K562 (cell line): ENCODE results near the gene ZNF432. TPM values are rescaled to one million over a fixed set of nuclear protein-coding genes. Genes with fewer than 3 reads are reported as not detected.

Source experiments
- CTBP1 ChIP-seq: fragments of 450-650 bp; IDR thresholded peaks from 2 replicates; pipeline ENCODE4 v1.6.1; 2016; ENCODE audit warnings: borderline replicate concordance
- GABPB1 ChIP-seq: sonication (generic); formaldehyde crosslinking; IDR thresholded peaks from 2 replicates; pipeline ENCODE4 v1.8.0; 2022; ENCODE audit warnings: mild to moderate bottlenecking, missing genetic modification reagents
- HLTF ChIP-seq: fragments of 450-650 bp; IDR thresholded peaks from 2 replicates; pipeline ENCODE4 v1.6.1; 2016
- POLR3A ChIP-seq: IDR thresholded peaks from 2 replicates; pipeline ENCODE4 v1.6.1; 2011; ENCODE audit warnings: borderline replicate concordance, mild to moderate bottlenecking, moderate library complexity; ENCODE audit not compliant: insufficient read length, insufficient read depth; ENCODE audit errors: extremely low read depth
- RFX1 ChIP-seq: fragments of 450-650 bp; IDR thresholded peaks from 2 replicates; pipeline ENCODE4 v1.6.1; 2016; ENCODE audit warnings: mild to moderate bottlenecking, moderate library complexity
- SRSF1 ChIP-seq: fragments of 200-400 bp; formaldehyde crosslinking; IDR thresholded peaks from 2 replicates; pipeline ENCODE4 v1.6.1; 2017; ENCODE audit warnings: mild to moderate bottlenecking, low read depth, low read length, moderate library complexity
- TCF7L2 ChIP-seq: fragments of 150-350 bp; IDR thresholded peaks from 2 replicates; pipeline ENCODE4 v1.6.1; 2016; ENCODE audit warnings: low read depth, mild to moderate bottlenecking, low read length, moderate library complexity
- VEZF1 ChIP-seq: fragments of 200-800 bp; sonication (Bioruptor generic); IDR thresholded peaks from 2 replicates; pipeline ENCODE4 v1.6.1; 2017; ENCODE audit warnings: missing genetic modification characterization, missing compliant biosample characterization
- XRCC3 ChIP-seq: fragments of 450-650 bp; IDR thresholded peaks from 2 replicates; pipeline ENCODE4 v1.6.1; 2017; ENCODE audit warnings: mild to moderate bottlenecking, moderate library complexity
- ZBTB40 ChIP-seq, 2 experiments: fragments of 450-650 bp in 1 of 2; sonication (generic) in 1 of 2; formaldehyde crosslinking in 1 of 2; IDR thresholded peaks; 2 replicates each; pipeline versions ENCODE4 v1.7.1 to v1.9.0; 2016 to 2022; ENCODE audit warnings: inconsistent platforms in 1 of 2, mild to moderate bottlenecking in 1 of 2, missing genetic modification reagents in 1 of 2
- ZBTB7A ChIP-seq: IDR thresholded peaks from 2 replicates; pipeline ENCODE4 v1.6.1; 2011; ENCODE audit warnings: low read depth, mild to moderate bottlenecking, low read length, moderate library complexity, borderline replicate concordance; ENCODE audit not compliant: control insufficient read depth
- ZSCAN32 ChIP-seq: fragments of 450-650 bp; formaldehyde crosslinking; IDR thresholded peaks from 2 replicates; pipeline ENCODE4 v1.4.0; 2020; ENCODE audit warnings: mild to moderate bottlenecking, moderate library complexity
- polyA plus RNA-seq, 8 experiments: library from polyadenylated mRNA; depleted of rRNA in 4 of 8; stranded (reverse) in 5 of 8; unstranded in 3 of 8; fragments of >200 nt; fragmentation: Nextera tagmentation in 2 of 8; fragmentation: Illumina TruSeq in 1 of 8; extraction: Ambion mirVana in 2 of 8; extraction: Trizol in 1 of 8; gene quantifications; 2 replicates each; pipeline versions ENCODE4 v1.2.1 to v1.2.3, GENCODE V29; 2011 to 2014; ENCODE audit warnings: inconsistent platforms in 1 of 8, missing spikeins in 1 of 8
- total RNA-seq, 7 experiments: library from RNA; depleted of rRNA in 6 of 7; stranded (reverse); fragments of >200 nt in 6 of 7; fragmentation: Illumina TruSeq in 2 of 7; extraction: Trizol in 2 of 7; gene quantifications; 2 replicates each; pipeline versions ENCODE4 v1.2.1 to v1.2.3, GENCODE V29; 2011 to 2021; ENCODE audit warnings: low replicate concordance in 1 of 7
- TF ChIP-seq, protein P1 (sequence below): sonication (generic); formaldehyde crosslinking; IDR thresholded peaks from 2 replicates; pipeline ENCODE4 v1.8.1; 2023; ENCODE audit warnings: mild to moderate bottlenecking, missing genetic modification reagents

The ZNF432 gene
- total and polyA plus RNA-seq, 9 of the 15 experiments (the other 6 are each of a cell fraction or from before 2014, with no cell fraction given) = 2.6 to 6.8 (median 4.0) TPM

- no peak for TF ChIP-seq ZSCAN32 (CRISPR knock-in tag)
- peak; percentile 22 for TF ChIP-seq RFX1
- TF ChIP-seq VEZF1 = peak; percentile 45
- TF ChIP-seq, protein P1, sequence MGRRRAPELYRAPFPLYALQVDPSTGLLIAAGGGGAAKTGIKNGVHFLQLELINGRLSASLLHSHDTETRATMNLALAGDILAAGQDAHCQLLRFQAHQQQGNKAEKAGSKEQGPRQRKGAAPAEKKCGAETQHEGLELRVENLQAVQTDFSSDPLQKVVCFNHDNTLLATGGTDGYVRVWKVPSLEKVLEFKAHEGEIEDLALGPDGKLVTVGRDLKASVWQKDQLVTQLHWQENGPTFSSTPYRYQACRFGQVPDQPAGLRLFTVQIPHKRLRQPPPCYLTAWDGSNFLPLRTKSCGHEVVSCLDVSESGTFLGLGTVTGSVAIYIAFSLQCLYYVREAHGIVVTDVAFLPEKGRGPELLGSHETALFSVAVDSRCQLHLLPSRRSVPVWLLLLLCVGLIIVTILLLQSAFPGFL (CRISPR knock-in tag) = peak; percentile 93
- peak; percentile 57; the same call in 1 of the 2 replicates for TF ChIP-seq ZBTB7A
- TF ChIP-seq ZBTB40 (IDR thresholded peaks at IDR 0.05) = 0 out of 2 replicates have a peak, but pooled peaks have one; percentile 24
- no peak for TF ChIP-seq ZBTB40 (CRISPR knock-in tag; IDR thresholded peaks at IDR 0.05)
- TF ChIP-seq HLTF = 0 out of 2 replicates have a peak, but pooled peaks have one; percentile 38
- peak; percentile 81; the same call in 1 of the 2 replicates for TF ChIP-seq SRSF1
- no peak for TF ChIP-seq XRCC3
- peak; percentile 63 for TF ChIP-seq CTBP1
- peak; percentile 96 for TF ChIP-seq TCF7L2
- TF ChIP-seq POLR3A = no peak
- peak; percentile 44; the same call in 1 of the 2 replicates for TF ChIP-seq GABPB1 (CRISPR knock-in tag)
Observed at GRCh38 chr19:52007806-52008557, 40.7 kb downstream of the ZNF432 start, which contains the start of gene ZNF615 (continued).
